ENCODE results near the gene RELN.

DNA sequence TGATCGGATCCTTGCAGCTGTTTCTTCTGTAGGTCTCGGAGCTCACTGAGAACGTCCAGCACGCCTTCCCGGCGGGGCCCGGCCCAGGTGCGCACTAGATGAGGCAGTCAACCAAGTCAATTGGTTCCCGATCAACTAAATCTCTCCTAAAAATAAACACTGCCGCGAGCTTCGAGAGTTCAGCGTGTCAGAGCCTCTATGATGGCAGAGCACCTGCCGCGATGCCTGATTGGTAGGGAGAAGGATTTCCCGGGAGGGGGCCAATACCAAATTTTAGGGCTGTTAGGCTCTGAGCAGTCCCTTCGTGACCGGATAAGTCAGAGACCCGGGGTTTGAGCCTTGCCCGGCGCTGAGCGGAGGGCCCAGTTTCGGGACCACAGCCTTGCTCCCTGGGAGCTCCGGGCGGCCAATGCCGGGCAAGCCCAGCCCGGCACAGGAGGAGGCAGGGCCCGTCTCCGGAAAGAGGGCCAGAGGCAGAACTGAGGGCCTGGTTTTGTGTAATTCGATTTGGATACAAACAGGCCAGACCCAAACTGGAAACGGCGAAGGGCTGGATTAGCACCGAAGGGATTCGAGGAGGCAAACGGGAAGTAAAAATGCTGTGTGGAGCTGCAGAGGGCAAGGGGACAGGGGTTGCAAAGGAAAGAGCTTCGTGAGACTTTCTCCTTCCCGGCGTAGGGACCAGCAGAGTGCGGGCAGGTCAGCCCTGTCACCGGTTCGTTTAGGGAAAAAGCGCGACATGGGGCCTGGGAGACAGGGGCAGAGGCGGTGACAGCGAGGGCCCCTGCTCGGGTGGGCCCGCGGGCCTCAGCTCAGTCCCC lies 544.0 kb downstream of the RELN start:
- TF ChIP-seq, protein P1, sequence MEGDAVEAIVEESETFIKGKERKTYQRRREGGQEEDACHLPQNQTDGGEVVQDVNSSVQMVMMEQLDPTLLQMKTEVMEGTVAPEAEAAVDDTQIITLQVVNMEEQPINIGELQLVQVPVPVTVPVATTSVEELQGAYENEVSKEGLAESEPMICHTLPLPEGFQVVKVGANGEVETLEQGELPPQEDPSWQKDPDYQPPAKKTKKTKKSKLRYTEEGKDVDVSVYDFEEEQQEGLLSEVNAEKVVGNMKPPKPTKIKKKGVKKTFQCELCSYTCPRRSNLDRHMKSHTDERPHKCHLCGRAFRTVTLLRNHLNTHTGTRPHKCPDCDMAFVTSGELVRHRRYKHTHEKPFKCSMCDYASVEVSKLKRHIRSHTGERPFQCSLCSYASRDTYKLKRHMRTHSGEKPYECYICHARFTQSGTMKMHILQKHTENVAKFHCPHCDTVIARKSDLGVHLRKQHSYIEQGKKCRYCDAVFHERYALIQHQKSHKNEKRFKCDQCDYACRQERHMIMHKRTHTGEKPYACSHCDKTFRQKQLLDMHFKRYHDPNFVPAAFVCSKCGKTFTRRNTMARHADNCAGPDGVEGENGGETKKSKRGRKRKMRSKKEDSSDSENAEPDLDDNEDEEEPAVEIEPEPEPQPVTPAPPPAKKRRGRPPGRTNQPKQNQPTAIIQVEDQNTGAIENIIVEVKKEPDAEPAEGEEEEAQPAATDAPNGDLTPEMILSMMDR (IDR thresholded peaks at IDR 0.05), result no peak
- no peak for TF ChIP-seq ZFX (IDR thresholded peaks at IDR 0.05; ENCODE audit: borderline replicate concordance)

All from 22Rv1 (cell line).